HCEC 1CT (cell line): Measurements from ENCODE around the gene CEP120.
A peak's percentile ranks its signal among the peaks of the same experiment; 100 is the strongest.
"Not testable (repeated sequence)": the region's sequence is repeated elsewhere in the genome, so short reads cannot be mapped to it uniquely, and the experiment has no call there.

Experiments used
- DNase-seq: peaks from one replicate; pipeline ENCODE4 v3.0.0-alpha.2; 2017

The CEP120 gene

DNA sequence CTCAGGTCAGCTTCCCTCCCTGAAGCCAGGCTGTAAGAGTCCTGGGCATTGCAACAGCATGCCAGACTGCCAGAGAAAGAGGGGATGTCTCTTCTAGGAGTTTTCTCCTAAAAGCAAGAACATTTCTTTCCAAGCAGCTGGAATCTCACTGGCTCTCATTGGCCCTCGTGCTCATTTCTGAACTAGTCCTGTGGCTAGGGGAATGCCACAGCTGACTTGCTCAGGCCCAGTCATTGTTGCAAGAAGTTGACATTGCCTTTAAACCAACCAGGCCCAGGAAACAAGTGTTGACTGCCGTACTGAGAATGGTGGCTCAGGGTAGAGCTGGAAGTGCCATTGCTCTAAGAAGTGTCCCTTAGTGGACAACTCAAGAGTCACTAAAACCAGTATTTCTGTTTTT, 15.0 kb upstream of the CEP120 start:
- no peak for DNase-seq

DNA sequence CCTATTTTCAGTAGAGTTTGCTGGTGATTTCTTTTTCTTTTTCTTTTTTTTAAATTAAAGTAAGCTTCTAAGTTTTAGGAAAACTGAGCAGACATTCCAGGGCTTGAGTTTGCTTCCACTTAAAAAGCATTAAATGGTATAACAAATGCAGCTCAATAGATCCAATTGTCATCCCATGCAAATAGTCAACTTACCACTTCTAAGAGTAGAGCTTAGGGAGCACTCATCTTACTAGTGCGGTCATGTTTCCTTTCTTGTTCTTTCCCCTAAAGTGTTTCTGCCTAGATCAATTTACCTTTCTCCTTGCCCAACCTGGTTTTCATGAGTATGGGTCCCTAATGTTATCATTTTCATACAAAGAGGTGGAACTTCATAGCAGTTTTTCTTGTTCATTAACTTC, 13.0 kb upstream of the CEP120 start:
- no peak for DNase-seq

DNA sequence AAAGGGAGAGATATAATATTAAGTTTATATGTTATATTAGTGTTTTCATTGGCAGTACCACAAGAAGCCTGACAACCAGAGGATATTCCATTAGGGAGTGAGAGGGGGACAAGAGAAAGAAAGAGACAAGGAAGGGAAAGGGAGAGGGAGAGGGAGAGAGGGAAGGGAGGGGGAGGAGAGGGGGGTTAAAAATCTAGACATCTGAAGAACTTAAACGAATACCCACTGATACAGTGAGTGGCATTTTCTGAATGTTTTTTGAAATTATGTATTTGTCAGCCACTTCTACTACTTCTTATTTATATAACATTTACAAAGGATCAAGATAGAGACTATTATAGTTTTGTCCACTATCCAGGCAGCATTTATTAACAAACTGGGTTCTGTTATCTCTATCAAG, 11.6 kb upstream of the CEP120 start:
- no peak for DNase-seq

DNA sequence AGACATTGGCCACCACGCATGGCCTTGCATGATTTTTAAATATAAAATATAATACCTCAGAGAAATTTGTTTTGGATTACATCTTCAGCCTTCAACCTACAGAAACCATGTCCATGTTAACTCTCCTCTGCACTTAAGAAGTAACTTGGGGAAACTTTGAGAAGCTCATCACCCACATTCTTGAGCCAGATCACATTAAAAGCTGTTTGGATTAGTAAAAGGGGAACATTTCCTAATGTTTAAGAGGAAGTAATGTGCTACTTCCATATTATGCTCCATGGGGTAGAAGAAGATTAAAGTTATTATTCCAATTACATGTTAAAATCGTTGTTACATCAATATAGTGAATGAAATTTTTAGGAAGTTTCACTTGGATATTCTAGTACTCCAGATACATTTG, 10.4 kb upstream of the CEP120 start:
- no peak for DNase-seq

DNA sequence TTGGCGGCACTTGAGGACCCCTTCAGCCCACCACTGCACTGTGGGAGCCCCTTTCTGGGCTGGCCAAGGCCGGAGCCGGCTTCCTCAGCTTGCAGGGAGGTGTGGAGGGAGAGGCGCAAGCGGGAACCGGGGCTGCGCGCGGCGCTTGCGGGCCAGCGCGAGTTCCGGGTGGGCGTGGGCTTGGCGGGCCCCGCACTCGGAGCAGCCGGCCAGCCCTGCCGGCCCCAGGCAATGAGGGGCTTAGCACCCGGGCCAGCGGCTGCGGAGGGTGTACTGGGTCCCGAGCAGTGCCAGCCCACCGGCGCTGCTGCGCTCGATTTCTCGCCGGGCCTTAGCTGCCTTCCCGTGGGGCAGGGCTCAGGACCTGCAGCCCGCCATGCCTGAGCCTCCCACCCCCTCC, 7.2 kb upstream of the CEP120 start:
- not testable (repeated sequence) for DNase-seq

DNA sequence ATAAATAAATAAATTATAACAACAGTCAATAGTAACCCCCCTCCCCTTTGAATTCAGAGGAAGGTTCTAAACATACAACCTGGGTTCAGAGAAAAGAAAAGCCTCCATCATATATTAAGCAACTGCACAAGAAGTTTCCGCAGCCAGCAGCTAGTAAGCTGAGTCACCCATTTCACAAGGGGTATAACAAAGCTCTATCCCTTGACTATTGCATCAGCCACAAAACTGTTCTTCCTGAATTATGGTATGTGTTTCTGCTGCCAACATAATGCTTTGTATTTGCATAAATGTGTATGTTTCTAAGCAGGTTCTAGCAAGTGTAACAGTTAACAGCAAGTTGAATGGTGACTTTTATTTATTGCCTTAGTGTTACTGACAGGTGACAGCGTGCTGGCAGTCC, 6.8 kb upstream of the CEP120 start:
- peak; percentile 93 for DNase-seq

DNA sequence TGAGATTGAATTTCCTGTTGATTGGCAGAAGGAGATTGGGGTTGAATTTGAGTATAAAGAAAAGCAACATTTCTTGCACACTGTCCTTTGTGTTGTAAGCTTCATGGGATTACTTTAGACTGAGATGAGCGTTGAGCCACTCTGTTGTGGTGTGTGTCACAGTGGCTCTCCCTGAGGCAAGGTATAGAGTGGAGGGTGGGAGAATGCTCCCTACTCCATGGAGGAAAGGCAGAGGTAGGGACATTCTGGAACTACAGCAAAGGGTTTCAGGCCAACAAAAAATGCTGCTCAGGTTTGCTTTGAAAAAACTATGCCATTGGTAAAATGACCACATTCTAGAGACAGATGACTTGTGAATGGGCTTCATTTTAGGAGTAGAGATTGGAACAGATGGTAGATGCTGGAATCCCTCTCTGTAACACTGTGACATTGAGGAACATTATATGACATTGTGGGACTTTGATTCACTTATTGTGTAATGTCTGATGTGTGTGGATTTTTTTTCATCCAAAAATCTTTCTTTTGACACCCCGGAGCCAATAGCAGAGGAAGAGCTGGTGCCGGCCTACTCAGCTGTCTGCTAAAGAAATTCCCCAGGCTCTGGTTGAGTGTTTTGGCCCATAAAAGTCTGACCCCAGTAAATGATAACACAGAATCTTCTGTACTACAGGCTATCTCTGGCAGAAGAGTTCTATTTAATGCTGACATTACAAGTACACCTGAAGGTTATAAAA, 6.2 kb upstream of the CEP120 start:
- DNase-seq: no peak

DNA sequence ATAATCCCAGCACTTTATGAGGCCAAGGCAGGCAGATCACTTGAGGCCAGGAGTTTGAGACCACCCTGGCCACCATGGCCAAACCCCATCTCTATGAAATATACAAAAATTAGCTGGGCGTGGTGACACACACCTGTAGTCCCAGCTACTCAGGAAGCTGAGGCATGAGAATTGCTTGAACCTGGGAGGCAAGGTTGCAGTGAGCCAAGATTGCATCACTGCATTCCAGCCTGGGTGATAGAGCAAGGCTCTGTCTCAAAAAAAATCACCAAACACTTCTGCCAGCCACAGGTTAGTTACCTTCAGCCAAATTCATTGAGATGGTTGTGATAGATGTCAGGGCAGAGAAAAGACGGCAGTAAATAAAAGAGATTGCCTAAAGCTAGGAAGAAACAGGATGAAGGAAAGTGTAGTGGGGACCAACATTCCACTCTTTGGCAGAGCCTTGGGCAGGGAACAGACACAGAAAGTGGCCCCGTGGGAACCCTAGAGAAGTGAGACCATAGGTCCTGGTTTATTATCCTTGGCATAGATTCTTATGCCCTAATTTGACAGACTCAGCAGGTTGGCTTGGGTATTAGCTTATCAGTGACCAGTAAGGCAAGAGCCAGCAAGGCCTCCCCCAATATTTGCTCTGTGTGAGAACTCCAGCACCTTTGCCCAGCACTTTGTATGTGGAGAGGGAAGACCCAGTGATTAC, 5.5 kb upstream of the CEP120 start:
- no peak for DNase-seq

DNA sequence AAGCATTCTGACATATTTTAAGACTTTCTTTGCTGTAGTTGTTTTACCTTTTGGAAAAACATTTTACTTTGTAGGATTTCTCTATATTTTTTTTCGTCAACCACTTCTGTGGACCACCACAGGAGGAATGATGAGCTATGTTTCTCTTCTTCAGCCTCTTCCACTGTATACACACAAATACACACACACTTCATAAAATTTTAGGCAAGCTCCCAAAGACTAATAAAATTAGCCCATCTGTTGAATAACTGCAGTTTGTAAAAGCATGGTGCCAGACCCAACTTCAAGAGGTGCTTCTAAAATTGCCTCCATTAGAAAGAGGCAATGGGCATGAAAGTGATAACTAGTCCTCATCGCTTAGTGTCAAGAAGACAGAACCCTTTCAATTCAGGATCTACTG, 4.1 kb upstream of the CEP120 start:
- no peak for DNase-seq

DNA sequence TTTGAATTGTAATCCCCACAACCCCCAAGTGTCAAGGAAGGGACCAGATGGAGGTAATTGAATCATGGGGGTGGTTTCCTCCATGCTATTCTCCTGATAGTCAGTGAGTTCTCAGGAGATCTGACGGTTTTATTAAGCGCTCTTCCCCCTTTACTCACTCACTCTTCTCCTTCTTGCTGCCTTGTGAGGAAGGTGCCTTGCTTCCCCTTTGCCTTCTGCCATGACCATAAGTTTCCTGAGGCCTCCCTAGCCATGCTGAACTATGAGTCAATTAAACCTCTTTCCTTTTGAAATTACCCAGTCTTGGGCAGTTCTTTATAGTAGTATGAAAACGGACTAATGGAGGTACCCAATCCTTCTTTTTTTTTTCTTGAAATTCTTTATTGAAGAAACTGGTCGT, 2.2 kb upstream of the CEP120 start:
- DNase-seq: no peak

DNA sequence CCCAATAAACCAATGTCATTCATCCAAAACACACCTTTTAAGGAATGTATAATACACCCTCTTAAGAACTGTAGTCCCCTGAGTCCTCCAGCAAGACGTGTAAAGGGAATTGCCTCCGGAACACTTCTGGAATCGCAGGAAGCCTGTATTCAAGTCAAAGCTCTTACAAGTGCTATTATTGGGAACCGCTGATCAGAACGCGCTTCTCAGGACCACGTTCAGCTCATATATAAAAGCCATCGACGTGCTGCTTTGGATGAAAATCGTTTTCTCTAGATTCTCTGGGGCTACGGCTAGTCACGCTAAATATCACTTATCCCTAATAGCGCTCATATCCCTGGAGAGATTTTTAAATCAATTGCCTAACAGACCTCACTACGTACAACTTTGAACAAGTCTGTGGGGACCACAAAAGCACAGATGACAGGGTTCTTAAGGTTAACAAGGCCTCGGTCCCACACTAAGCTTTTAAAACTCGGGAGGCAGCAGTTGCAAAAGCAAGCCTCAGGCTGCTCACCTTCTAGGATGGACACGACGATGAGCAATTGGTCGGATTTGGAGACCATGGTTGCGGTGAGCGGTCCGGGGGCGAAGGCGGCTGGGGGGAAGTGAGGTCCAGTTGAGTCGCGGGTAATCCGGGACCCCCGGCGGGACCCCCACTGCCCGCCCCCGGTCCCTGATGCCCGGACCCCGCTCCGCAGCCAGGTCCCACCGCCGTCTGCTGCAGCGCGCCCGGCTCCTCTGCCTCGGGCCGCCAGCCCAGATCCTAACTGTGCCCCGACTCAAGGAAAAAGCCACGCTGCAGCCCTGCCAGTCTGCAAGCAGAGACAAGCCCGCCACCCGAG, 548 bp downstream of the CEP120 start:
- DNase-seq: peak; percentile 26

DNA sequence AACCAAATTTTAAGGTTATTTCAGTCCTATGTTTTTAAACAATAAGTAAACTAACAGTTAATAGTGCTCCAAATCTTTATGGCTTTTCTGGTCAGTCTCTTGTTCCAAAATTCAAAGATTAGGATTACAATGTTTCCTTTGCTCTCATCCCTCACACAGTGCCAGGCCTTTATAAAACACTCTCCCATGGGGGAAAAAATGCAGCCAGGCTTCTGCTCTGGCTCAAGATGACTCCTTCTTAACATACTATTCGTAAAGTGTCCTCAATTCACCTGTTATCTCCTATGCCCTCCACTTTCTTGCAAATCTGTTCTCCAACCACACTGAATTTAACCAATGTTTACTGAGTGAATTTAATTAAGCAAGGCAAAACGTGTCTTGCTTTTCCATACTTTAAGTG, 1.4 kb downstream of the CEP120 start:
- no peak for DNase-seq

DNA sequence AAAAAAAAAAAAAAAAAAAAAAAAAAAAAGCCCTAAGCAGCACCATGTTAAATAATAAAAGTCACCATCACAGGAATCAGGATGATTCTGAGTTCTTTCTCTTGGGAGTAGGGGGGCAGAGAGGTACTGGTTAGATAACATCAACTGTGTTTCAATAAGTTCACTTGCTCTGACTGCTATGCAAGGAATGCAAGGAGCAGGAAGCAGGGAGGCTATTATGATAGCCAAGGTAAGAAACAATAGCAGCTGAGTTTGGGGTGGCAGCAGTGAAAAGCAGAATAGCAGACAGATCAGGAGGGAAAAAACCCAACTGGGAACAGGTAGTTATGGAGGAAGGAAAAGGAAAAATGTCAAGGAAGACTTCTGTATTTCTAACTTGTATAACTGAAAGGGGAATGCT, 8.2 kb downstream of the CEP120 start:
- DNase-seq: no peak

DNA sequence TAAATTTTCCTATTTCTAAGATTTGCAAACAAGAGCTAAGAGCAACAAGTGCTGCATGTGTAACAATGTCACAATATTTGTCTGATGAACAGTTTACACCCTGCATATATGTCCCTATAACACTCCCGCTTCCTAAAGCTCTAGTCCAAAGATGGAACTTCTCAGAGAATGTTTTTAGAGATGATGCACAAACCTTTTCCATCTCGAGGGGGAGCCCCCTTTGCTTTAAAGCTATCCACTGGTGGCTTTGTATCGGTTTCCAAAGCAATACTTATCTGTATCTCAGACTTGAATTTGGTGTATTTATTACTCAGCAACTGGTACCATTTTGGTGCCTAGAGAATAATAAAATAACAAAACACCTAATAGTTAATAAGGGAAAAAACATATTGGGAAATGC, 11.0 kb downstream of the CEP120 start:
- no peak for DNase-seq

DNA sequence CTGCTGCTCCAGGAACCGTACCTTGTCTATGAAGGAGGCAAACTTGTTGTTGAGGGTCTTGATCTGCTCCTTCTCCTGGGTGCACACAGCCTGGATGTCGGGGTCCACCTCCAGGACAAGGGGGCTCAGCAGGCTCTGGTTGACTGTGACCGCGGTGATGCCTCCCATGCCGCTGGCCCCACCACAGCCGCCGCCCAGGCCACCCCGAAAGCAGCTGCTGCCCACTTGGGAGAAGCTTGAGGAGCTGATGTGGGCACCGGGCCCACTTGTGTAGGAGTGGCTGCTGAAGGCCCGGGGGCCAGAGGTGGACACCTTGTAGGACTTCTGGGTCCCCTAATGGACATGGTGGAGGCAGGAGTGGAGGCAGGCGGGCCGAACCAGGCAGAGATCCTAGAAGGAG, 21.2 kb downstream of the CEP120 start:
- DNase-seq: not testable (repeated sequence)

DNA sequence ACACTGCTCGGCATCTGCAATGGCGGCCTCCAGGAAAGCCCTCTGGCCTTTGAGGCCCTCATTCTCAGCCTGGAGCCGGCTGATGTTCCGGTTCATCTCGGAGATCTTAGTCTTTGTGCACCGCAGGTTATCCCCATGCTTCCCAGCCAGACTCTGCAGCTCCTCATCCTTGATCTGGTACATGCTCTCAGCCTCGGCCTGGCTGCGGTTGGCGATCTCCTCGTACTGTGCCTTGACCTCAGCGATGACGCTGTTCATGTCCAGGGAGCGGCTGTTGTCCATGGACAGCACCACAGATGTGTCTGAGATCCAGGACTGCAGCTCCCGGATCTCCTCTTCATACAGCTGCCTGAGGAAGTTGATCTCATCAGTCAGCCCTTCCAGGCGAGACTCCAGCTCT, 21.9 kb downstream of the CEP120 start:
- DNase-seq: no peak

DNA sequence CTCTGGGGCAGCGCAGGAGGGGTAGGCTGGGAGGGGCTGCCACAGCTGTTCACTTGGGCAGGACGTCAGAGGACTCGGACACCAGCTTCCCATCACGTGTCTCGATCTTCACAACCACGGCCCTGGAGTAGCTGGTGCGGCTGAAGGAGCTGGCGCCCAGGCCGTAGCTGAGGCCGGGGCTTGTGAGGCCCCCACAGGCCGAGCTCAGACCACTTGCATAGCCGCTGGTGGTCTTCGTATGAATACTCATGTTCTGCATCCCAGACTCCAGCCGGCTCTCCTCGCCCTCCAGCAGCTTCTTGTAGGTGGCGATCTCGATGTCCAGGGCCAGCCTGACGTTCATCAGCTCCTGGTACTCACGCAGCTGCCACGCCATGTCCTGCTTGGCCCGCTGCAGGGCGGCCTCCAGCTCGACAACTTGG, 22.3 kb downstream of the CEP120 start:
- DNase-seq: not testable (repeated sequence)

DNA sequence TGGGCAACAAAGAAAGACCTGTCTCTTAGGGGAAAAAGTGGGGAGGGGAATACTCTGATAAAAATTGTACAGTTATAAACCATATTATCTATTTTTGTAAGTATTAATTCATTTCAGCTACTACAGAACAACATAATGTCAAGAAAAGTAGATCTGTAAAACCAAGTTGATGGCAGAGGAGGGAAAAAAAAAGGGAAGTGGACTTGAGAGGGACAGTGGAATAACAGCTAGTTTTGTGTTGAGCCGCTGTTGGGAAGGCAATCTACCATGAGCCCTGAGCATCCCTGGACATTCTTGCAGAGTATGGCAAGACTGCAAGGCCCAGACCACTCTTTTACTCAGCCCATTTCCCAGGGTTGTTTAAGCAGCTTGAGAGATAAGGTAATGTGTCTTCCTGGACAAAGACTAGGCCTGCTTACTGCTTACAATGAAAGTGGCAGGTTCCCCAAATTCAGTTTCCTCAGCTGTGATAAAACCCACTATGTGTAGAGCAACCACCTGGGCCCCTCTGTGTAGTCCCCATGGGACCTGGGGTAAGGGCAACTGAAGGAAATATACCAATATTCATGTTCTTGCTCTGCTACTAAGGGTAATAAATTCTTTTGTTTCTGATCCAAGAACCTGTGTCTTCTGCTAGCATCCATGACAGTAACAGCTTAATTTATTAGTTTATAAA, 25.0 kb downstream of the CEP120 start:
- DNase-seq: no peak

DNA sequence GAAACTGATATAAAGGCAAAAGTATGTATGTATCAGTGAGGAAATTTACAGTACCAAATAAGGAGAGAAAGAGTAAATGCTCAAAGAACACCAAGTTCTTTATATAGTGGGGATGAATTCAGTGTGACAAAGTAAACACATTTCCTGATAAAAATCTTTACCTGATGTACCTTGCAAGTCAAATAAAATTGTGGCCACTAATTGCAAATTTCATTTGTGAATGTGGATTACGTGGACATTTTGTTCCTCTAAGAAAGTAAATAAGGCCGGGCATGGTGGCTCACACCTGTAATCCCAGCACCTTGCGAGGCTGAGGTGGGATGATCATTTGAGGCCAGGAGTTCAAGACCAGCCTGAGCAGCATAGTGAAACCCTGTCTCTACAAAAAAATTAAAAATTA, 25.7 kb downstream of the CEP120 start:
- no peak for DNase-seq

DNA sequence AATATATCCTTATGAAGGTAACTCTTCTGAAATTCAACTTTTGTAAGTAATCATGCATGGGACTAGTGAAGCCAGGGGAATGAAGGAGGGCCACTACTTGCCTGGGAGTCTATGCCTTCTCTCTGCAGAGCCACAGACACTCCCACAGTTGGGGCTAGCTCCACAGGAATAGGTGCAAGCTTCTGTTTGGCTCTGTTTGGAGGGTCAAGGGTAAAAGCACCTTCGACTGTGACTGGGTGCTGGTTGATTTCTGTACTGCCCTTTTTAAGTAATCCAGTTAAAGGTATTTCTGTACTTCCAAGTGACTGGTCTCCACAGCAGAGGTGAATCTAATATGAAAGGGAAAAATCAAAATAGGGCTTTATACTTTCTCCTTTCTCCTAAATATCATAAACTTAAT, 32.2 kb downstream of the CEP120 start:
- no peak for DNase-seq

DNA sequence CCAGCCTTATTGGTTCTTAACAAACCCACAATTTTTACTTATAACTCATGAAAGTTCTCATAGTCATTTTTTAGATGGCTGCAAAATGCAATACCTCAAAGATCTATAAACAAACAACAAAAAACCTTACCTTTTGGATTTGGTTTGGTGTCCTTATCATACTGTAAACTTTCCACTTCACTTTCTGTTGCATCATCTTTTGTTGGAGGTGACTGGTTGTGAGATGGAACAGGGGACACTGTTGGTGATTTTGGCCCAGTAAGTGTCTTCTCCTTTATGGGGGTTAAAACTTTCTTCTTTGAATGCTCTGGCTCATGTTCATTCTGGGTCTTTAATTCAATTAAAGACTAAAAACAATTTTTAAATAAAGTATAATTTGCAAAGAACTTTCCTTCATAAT, 33.4 kb downstream of the CEP120 start:
- no peak for DNase-seq

DNA sequence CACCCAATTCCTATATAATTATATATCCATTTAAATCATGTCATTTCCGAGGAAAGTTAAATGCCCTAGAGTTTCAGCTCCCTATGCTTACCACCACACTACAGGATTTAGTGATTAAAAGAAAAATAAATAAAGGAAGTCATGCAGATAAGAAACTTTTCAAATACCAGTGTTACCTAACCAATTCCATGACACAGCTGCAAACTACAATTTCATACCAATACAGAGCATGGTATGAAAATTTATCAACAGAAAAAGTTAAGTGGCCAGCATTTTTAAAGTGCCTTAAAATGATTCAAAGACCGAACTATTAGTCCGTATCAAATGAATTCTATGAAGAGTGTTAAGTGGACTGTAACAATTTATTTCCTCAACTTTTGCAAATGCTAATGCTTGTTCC, 35.9 kb downstream of the CEP120 start:
- no peak for DNase-seq

DNA sequence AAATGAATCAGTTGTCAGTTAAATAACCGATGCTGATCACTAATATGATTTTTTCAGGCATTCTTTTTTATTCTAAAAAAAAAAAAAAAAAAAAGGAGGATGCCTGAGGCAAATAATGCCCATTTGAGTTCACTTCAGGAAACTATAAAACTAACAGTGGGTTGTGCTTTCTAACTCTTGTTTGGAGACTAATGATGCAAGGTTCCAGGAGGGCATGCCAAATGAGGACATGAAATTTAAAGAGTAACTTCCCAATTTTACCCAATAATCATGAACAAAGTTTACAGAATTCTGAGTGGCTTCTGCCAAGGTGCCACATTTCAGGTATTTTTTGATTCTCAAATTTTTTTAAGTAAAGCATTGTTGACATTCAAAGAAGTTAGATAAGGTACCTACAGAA, 41.0 kb downstream of the CEP120 start:
- DNase-seq: no peak
